GM18870 (cell line): ENCODE measurements around the gene PPP2R2C.

Experiments
- ATAC-seq: cut with Tn5 transposase; IDR thresholded peaks from one replicate; pipeline ENCODE4 v1.9.1; 2021; ENCODE audit warnings: moderate library complexity; ENCODE audit not compliant: unreplicated experiment

The PPP2R2C gene

DNA sequence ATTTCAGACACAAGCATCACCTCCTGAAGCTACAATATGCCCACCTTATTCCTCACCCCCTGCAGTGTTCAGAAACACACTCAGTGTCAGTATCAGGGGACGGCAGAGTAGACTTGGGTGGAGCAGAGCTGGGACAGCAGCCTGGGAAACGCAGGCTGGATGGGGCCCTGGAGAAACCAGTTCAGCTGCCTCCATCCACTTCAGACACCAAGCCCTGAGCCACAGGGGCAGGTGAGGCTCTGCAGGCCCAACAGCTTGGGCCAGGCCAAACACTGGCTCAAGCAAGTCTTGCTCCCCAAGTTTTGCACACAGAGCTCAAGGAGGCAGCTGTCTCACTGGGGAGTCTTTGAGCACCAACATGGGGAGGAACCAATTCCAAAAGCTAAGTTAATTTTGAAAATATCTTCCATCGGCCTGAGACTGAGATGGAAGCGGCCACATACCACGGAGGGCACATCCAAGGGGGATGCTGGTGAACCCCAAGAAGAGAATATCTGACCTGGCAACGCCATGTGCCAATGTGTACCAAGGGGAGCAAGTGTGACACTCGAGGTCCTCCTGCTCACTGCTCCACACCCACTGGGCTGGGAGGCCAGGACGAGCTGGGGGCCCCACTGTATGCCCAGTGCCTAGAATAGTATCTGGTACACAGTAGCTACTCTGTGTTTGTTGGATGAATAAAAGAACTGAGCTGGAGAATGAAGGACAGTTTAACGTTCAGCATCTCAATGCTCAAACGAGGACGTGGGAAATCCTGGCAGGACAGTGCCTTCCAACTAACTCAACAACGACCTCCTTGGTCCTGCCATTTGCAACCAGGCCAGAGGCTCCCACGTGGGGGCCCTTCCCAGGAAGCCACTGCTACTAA lies 45.6 kb downstream of the PPP2R2C start:
- ATAC-seq: no peak

GRCh38 chr4:6425911-6426310 lies 46.5 kb downstream of the PPP2R2C start:
- no peak for ATAC-seq

DNA sequence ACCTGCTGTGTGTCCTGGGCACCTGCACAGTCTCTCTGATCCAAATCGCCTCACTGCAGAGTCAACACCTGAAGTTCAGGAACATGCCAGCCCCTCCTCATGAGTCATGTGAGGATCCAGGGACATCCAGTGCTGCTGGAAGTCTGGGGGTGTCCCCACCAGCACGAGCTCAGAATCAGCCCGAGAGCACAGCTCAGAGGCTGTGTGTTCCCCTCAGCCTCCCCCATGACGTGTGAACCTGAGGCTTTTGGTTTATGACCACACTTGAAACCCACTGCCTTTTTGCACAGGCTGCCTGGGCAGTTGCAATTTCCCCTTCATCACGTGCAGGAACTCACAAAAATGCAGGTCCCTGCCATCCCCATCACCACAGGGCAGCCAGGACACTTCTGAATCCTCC lies 47.1 kb downstream of the PPP2R2C start:
- ATAC-seq: no peak

GRCh38 chr4:6424425-6424824 lies 48.0 kb downstream of the PPP2R2C start:
- ATAC-seq: no peak

DNA sequence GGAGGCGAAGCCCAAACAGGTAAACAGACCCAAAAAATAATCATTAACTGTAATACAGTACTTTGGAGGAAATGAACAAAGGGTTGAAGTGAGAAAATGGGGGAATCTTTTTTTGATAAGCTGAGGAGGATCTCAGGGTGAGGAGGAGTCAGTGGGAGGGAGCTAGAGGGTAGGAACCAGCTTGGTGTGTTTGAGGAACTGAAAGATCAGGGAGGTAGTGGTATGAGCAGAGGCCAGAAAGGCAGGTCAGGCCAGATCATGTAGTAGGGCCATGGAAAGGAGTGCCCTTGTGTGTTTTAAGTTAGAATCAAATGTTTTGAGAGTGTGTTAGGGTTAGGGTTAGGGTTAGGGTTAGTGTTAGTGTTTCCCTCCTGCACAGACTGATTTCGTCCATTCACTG lies 48.8 kb downstream of the PPP2R2C start:
- peak; percentile 97 for ATAC-seq

- no peak for ATAC-seq
Observed at GRCh38 chr4:6422866-6423265, 49.5 kb downstream of the PPP2R2C start.

DNA sequence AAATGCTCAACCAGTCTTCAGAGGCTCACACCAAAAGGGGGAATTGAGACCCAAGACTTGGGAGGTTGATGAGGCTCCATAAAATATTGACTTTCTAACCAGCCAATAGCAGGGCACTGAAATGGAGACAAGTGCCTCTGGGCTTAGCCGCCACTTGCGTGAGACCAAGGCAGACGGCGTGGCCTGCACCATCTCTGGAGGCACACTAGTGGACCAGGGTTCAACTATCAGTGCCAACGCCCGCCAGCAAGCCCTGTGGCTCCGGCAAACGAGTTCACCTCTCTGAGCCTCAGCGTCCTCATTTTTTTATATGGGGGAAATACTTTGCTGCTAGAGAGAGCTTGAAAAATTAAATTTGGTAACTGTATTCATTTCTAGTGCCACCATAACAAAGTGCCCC lies 50.3 kb downstream of the PPP2R2C start:
- ATAC-seq: no peak

DNA sequence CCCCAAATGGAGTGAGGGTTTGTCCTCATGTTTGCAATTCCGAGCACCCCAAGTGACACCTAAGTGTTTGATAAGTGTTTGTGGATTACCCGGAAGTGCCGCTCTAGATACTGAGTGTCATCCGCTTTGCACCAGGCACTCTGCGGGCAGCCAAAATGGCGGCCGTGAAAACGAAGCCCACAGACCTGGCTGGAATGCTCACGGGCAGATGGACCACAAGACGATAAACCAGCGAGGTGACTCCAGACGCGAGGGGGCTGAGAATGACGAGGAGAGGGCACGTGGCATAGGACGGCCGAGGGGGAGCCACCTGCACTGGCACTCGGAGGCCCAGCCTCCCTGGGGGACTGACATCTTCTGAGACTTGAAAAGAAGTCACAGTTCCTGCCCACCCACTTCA lies 51.0 kb downstream of the PPP2R2C start:
- no peak for ATAC-seq

DNA sequence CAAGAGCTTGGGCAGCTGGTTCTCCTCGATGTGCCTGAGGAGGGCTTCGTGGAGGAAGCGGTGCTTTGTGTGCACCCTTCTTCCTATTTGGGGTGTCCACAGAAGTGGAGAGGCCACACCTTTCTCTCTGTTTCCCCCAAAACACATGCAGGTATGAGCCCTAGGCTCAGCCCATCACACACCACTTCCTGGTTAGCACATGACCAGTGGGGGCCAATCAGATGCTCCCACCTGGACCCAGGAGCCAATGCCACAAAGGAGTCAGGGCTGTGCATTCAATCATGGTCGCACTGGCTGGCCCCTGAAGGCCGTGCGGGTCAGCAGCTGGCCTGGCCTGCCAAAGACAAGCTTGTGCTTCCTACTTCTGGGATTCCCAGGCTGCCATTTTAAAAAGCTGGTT lies 51.4 kb downstream of the PPP2R2C start:
- ATAC-seq: no peak

DNA sequence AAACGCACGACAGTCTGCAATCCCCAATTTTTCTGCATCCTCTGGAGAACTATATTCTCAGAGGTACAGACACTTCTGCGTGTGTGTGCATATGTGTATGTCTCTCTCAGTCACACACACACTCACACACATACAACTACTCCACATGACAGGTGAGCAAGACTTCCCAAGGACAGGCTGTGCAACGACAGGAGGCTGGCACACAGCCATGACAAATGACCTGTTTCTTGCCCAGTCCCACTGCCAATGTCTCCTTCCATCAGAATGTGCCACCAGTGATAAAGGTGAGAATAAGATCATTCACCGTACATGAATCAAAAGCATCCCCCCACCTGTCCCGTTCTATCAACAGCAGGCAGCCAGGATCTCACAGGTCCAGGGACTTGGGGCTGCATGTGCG lies 52.4 kb downstream of the PPP2R2C start:
- ATAC-seq: no peak

DNA sequence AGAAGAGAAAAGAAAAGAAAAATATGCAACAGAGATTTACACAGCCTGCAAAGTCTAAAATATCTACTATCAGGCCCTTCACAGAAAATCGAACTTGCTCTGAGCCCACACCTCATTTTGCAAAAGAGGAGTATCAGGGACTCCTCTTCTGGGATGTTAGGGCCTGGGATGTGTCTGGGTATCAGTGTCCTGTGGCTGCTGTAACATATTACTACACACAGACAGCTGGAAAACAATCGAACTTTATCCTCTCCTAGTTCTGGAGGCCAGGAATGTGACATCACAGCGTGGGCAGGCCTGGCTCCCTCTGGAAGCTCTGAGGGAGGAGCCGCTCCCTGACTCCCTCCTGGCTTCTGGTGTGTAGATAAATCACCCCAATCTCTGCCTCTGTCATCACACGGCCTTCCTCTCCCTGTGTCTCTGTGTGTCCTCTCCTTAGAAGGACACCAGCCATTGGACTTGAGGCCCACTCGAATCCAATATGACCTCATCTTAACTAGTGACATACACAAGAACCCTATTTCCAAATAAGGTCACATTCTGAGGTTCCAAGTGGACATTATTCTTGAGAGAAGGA lies 52.9 kb downstream of the PPP2R2C start:
- ATAC-seq: no peak

DNA sequence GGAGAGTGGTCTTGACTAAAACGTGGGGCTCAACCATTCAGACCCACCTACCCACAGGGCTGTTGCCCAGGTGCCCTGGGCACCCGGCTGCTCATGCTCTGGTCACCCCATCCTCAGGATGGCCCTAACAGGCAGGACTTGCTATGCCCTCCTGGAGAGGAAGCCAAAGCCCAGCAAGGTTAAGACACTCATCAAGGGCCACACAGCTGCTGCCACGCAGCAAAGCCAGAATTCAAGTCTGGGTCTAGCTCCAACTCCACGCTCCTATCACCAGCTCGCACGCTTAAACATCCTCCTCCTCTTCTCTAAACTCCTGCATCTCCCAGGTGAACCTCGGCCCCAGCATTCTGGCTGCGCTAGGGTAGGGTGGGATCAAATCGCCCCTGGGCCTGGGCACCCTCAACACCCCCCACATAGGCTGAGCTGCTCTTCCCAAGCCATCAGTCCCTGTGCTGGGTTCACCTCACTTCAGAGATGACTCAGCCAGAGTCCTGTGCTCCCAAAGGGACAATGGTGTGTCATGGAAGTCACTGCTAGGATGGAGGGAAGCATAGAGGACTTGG lies 54.1 kb downstream of the PPP2R2C start:
- no peak for ATAC-seq

DNA sequence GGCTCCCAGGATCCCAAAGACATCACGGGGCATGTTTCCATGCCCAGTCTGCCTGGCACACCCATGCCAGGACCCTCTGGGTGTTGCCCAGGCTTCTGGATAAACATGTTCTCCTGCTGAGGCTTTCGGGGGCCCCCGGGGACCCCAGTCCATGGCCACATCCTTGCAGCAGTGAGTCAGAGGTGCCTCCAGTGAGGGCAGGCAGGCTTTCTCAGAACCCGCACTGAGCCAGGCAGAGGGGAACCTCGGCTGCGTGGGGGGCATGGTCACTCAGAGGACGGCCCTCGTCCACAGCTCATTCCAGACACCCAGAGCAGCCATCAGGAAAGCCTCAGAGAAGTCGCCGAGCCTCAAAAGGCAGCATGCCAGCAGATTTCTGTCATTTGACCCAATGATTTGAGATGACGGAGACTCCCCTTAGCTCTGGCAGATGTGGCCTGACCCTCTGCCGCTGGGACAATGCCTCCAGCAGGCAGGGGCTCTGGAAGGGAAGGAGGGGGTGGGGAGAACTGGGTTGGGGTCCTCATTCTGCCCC lies 54.8 kb downstream of the PPP2R2C start:
- ATAC-seq: no peak

DNA sequence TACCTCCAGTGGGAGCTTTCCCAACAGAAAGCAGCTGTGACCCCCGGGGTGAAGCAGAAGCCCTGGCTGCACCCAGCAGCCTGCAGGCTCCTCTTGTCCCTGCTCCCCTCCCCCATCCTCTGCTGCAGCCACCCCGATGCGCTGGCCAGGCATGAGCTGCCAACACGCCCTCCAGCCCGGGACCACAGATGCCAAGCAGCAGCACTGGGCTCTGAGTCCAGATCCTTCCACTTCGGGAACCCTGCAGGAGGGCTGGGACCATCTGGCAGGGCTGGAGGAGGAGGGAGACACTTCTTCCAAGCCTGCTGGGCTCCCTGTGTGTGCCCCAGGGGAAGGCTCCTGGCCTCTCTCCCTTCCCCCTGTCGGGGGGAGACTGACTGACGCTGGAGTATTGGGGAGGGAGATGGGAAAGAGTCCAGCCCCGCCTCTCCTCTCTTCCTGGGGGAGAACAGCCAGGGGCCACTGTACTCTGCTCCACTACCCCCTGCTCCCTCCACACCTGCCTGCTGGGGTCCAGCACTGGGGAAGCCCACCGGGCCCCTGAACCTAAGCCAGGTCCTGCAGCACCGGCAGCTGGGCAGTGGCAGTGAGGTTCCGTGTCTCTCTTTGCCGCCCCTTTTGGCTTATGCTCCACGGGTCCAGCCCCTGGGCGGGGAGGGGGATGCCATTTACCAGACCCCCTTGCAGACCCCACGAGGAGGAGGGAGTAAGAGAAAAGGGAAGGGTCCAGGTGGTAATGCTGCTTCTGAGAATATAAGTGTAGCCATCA lies 55.7 kb downstream of the PPP2R2C start:
- no peak for ATAC-seq

- ATAC-seq: no peak
Observed at GRCh38 chr4:6415031-6415705, 57.2 kb downstream of the PPP2R2C start.

DNA sequence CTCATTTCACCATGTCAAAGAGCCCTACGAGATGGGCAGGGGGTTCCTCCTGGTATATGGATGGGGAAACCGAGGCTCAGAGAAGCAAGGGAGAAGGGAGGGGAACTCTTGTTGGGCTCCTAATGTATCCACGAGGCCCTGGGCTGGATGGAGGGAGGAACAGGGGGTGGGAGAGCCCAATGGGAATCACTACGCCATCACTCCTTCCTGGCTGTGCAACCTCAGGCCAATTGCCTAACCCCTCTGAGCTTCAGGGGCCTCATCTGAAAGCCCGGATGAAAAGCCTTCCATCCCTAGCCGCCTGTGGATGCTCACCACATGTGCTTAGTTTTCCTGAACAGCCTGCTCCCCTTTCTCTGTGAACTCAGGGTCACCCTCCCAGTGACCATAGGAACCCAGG lies 57.8 kb downstream of the PPP2R2C start:
- no peak for ATAC-seq

DNA sequence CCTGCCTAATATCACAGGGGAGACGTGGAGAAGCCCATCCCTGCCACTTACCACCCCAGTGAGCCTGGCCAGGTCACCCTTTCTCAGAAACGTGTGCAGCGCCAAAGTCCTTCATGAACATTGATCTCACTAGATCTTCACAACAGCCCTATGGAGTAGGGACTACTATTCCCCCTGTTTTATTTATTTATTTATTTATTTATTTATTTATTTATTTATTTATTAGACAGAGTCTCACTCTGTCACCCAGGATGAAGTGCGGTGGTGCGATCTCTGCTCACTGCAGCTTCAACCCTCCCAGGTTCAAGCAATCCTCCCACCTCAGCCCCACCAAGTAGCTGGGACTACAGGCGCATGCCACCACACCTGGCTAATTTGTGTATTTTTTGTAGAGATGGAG lies 61.8 kb downstream of the PPP2R2C start:
- no peak for ATAC-seq

DNA sequence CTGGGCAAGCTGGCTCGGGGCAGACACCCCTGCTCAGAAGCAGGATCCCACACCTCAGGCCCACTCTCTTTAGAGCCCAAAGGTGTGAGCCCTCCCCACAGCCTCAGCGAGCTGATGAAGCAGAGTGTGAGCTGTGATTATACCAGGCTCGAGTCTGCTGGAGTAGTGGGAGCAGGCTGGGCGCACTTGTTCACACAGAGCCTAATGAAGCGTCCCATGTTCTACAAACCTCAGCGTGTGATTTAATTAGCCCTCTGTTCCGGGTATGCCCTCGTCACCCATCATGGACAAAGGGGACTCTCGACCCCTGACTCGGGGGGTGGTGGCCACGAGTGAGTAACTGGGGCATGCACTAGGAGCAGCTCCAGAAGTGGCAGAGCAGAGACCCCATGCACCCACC lies 62.3 kb downstream of the PPP2R2C start:
- ATAC-seq: no peak

- no peak for ATAC-seq
Observed at GRCh38 chr4:6409381-6409780, 63.0 kb downstream of the PPP2R2C start.

- no peak for ATAC-seq
Observed at GRCh38 chr4:6408263-6408662, 64.2 kb downstream of the PPP2R2C start.

DNA sequence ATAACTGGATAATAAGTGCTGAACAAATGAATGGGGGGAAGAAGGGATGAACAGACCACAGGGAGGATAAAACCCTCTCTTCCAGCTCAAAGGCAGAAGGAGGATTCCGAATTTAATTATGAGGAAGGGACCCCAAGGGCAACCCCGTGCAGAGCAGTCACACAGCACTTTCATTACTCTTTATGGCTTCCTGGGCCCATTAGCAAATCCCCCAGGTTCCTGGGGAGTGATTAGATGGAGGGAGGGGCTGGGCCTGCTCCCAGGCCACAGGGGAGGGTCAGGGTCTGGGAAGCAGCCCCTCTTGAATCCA lies 67.1 kb downstream of the PPP2R2C start:
- ATAC-seq: no peak
